B cell (primary cell): ENCODE data around the gene PRRG2. TPM values are rescaled to one million over a fixed set of nuclear protein-coding genes. Genes with fewer than 3 reads are reported as not detected.

Experiments
- ATAC-seq: fragments of 200-7000 bp; cut with Tn5 transposase; one replicate; pipeline ENCODE4 v1.10.0; 2021; ENCODE audit warnings: low read depth, mild to moderate bottlenecking, moderate number of reproducible peaks, moderate library complexity
- CTCF ChIA-PET: fragments of 350-600 bp; sonication (Branson Sonifier 250); formaldehyde crosslinking; loops from one replicate; lab custom pipeline; 2021; ENCODE audit warnings: antibody characterized with exemption, inconsistent platforms; lab: Charles Lee
- POLR2A ChIA-PET: fragments of 350-600 bp; sonication (Branson Sonifier 250); formaldehyde crosslinking; loops from one replicate; lab custom pipeline; 2021; ENCODE audit warnings: antibody characterized with exemption; lab: Charles Lee
- DNase-seq: peaks from one replicate; pipeline ENCODE4 v3.0.0; 2013
- H2AFZ ChIP-seq: 2 replicates; pipeline ENCODE4 v1.6.1; 2012; ENCODE audit warnings: mild to moderate bottlenecking, low read depth, low read length; ENCODE audit not compliant: insufficient read depth, poor library complexity, severe bottlenecking
- H3K27ac ChIP-seq, 2 donors: 1 replicate in 1 of 2; 2 replicates in 1 of 2; pipeline ENCODE4 v1.5.1; 2012 to 2013; ENCODE audit warnings: low read length in 2 of 2, mild to moderate bottlenecking in 2 of 2, moderate library complexity in 1 of 2
- H3K27me3 ChIP-seq, 4 experiments: fragments of 200-600 bp in 1 of 4; sonication (generic) in 1 of 4; replicated peaks in 1 of 4; 1 replicate in 2 of 4; 2 replicates in 2 of 4; pipeline versions ENCODE4 v1.6.1 to v1.7.0; 2013 to 2016; ENCODE audit warnings: low read length in 3 of 4, mild to moderate bottlenecking in 2 of 4, mixed read lengths in 1 of 4, moderate library complexity in 1 of 4; ENCODE audit not compliant: insufficient read depth in 4 of 4, control insufficient read depth in 3 of 4; ENCODE audit errors: control extremely low read depth in 1 of 4
- H3K36me3 ChIP-seq, 2 experiments: replicated peaks in 1 of 2; 1 replicate in 1 of 2; 2 replicates in 1 of 2; pipeline versions ENCODE4 v1.6.1 to v1.7.1; 2013; ENCODE audit warnings: low read length in 1 of 2; ENCODE audit not compliant: insufficient read depth in 2 of 2, control insufficient read depth in 1 of 2; ENCODE audit errors: control extremely low read depth in 1 of 2, extremely low read depth in 1 of 2
- H3K4me1 ChIP-seq, 2 donors: fragments of 200-600 bp in 1 of 2; sonication (generic) in 1 of 2; 1 replicate in 1 of 2; 2 replicates in 1 of 2; pipeline versions ENCODE4 v1.5.1 to v1.6.1; 2013 to 2017; ENCODE audit warnings: low read length in 2 of 2; ENCODE audit not compliant: control insufficient read depth in 2 of 2, insufficient read depth in 2 of 2
- H3K4me2 ChIP-seq: replicated peaks from 2 replicates; pipeline ENCODE3; 2012; ENCODE audit warnings: mild to moderate bottlenecking, low read depth, low read length; ENCODE audit not compliant: poor library complexity, severe bottlenecking
- H3K4me3 ChIP-seq, 5 experiments: fragments of 200-600 bp in 1 of 5; sonication (generic) in 1 of 5; 1 replicate in 3 of 5; 2 replicates in 2 of 5; pipeline versions ENCODE4 v1.5.1 to v1.7.0; 2011 to 2016; ENCODE audit warnings: low read length in 4 of 5, mild to moderate bottlenecking in 4 of 5, low read depth in 2 of 5, control low read depth in 1 of 5, moderate library complexity in 1 of 5; ENCODE audit not compliant: insufficient read depth in 1 of 5; ENCODE audit errors: control extremely low read depth in 1 of 5, extremely low read depth in 1 of 5
- H3K79me2 ChIP-seq: fragments of 200-600 bp; sonication (generic); one replicate; pipeline ENCODE4 v1.6.0; 2016; ENCODE audit warnings: low read length; ENCODE audit not compliant: control insufficient read depth, insufficient read depth
- H3K9ac ChIP-seq: fragments of 200-600 bp; sonication (generic); 2 replicates; pipeline ENCODE4 v1.6.1; 2017; ENCODE audit warnings: mild to moderate bottlenecking, low read length, moderate library complexity
- H3K9me3 ChIP-seq, 3 donors: one replicate each; pipeline versions ENCODE4 v1.6.1 to v1.7.1; 2013; ENCODE audit warnings: low read length in 2 of 3; ENCODE audit not compliant: control insufficient read depth in 2 of 3, insufficient read depth in 1 of 3; ENCODE audit errors: control extremely low read depth in 1 of 3
- H4K20me1 ChIP-seq: 2 replicates; pipeline ENCODE4 v1.6.0; 2012; ENCODE audit warnings: mild to moderate bottlenecking, low read length; ENCODE audit not compliant: insufficient read depth, control insufficient read depth, poor library complexity, severe bottlenecking
- H3K27ac Mint-ChIP-seq: one replicate; pipeline ENCODE4 v1.8.0; 2021; ENCODE audit warnings: mixed read lengths
- H3K27me3 Mint-ChIP-seq: one replicate; pipeline ENCODE4 v1.8.0; 2021; ENCODE audit warnings: mixed read lengths
- H3K4me1 Mint-ChIP-seq: one replicate; pipeline ENCODE4 v1.8.0; 2021; ENCODE audit warnings: mixed read lengths
- H3K4me3 Mint-ChIP-seq: one replicate; pipeline ENCODE4 v1.8.0; 2021; ENCODE audit warnings: mixed read lengths
- H3K9me3 Mint-ChIP-seq: one replicate; pipeline ENCODE4 v1.8.0; 2022; ENCODE audit warnings: mixed read lengths; ENCODE audit not compliant: insufficient read depth
- EZH2 ChIP-seq: IDR thresholded peaks from 2 replicates; pipeline ENCODE4 v1.6.1; 2012; ENCODE audit warnings: borderline replicate concordance, low read depth, mild to moderate bottlenecking, moderate library complexity, low read length; ENCODE audit not compliant: insufficient read depth, poor library complexity, severe bottlenecking
- WGBS: methylation state at CpG from one replicate; pipeline ENCODE4 v1.1.5; 2013; ENCODE audit warnings: missing lambda C conversion rate; ENCODE audit not compliant: insufficient coverage; 5-methylcytosine and 5-hydroxymethylcytosine counted together
- intact Hi-C: fragments of 100-400 bp; cut with micrococcal nuclease; formaldehyde crosslinking; loops from one replicate; pipeline ENCODE4 v1.10.0; 2022
- polyA plus RNA-seq: library from polyadenylated mRNA; depleted of rRNA; stranded (reverse); fragments of >200 nt; gene quantifications from 2 replicates; pipeline ENCODE4 v1.2.3, GENCODE V29; 2012
- total RNA-seq, 2 donors: library from RNA; stranded (reverse); fragments of 120-200 nt in 1 of 2; gene quantifications; 1 replicate in 1 of 2; 2 replicates in 1 of 2; pipeline versions ENCODE4 v1.2.3 to v1.2.4, GENCODE V29; 2013 to 2022
- TF ChIP-seq, protein P1 (sequence below): fragments of 200-600 bp; IDR thresholded peaks from one replicate; pipeline ENCODE4 v1.8.0; 2022; ENCODE audit warnings: antibody characterized with exemption, mild to moderate bottlenecking

Gene PRRG2
- total and polyA plus RNA-seq, 2 donors (not counting 1 experiment from before 2014, with no cell fraction given) = 1.1 to 4.4 TPM

DNA sequence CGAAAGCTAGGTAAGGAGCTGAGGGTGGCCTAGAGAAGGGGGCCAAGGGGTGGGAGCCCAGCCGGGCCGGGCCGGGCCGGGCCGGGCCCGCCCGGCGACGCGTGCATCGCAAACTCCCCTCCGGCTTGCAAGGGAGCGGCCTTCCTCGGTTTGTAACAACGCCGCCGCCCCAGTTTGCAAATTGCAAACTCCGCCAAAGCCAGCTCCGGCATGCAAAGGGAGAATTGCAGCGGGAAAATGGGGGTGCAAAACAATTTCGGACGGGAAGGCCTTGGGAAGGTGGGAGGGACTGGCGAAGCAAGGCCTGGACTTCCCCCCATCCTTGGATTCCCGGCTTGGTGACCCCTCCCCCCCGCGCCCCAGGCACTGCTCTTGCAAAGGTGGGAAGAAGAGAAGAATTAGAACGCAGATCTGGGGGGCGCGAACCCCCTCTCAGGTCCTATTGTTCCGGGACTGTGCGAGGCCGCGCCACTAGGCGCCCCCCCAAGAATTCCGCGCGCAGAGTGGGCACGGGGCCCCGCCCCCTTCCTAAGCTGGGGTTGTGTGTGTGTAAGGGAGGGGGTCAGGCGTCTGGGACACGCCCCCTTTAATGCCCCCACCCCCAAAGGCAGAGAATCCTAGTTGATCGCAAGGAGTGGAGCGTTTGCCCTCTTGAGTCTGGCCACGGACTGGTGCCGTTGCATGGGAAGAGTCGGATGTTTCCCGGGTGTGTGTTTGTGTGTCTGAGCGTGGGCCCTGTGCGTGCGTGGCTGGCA is 10.8 kb downstream of the PRRG2 start:
- H3K4me2 ChIP-seq = peak overlapping the region; percentile 89
- ATAC-seq (no peak), DNase-seq (peak; percentile 70)
- peak overlapping the region; percentile 60 for H2AFZ ChIP-seq
- H3K27ac ChIP-seq = peak overlapping the region; percentile 18 to 50
- H3K27me3 Mint-ChIP-seq = no peaks in the 10 kb centered on the region
- H3K27me3 ChIP-seq = no peaks in the 10 kb centered on the region
- CTCF ChIA-PET = interaction anchor here (3.2 kb wide), 1 partner anchor 11 kb away, joined by 15 read pairs; the partner anchor contains the start of genes NOSIP and PRRG2
- intact Hi-C loops = loop anchor here (2.0 to 5.0 kb wide), 2 partner anchors 285 to 1335 kb away; partner anchors contain the start of genes AKT1S1, CARD8 and TBC1D17
- H3K4me3 ChIP-seq = peak overlapping the region; percentile 69 to 85 (median 74)
- TF ChIP-seq, protein P1, sequence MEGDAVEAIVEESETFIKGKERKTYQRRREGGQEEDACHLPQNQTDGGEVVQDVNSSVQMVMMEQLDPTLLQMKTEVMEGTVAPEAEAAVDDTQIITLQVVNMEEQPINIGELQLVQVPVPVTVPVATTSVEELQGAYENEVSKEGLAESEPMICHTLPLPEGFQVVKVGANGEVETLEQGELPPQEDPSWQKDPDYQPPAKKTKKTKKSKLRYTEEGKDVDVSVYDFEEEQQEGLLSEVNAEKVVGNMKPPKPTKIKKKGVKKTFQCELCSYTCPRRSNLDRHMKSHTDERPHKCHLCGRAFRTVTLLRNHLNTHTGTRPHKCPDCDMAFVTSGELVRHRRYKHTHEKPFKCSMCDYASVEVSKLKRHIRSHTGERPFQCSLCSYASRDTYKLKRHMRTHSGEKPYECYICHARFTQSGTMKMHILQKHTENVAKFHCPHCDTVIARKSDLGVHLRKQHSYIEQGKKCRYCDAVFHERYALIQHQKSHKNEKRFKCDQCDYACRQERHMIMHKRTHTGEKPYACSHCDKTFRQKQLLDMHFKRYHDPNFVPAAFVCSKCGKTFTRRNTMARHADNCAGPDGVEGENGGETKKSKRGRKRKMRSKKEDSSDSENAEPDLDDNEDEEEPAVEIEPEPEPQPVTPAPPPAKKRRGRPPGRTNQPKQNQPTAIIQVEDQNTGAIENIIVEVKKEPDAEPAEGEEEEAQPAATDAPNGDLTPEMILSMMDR = no peak
- no peak for TF ChIP-seq EZH2
- peaks cover 16 to 26% of the 10 kb centered on the region in 2 donors for H3K4me1 ChIP-seq
- H4K20me1 ChIP-seq = peaks cover 53% of the 10 kb centered on the region
- peaks cover 53% of the 10 kb centered on the region for H3K79me2 ChIP-seq
- peaks cover 0 to 21% of the 10 kb centered on the region in 2 experiments for H3K36me3 ChIP-seq
- no peaks in the 10 kb centered on the region for H3K9me3 ChIP-seq
- WGBS = 0% methylated on average over 36 of the region's 51 CpGs
- POLR2A ChIA-PET = interaction anchor here (0.8 to 3.7 kb wide), 3 partner anchors 11 to 73 kb away, joined by 6 to 26 read pairs (median 7); partner anchors contain the start of genes NOSIP, PRRG2 and RRAS
- H3K9ac ChIP-seq = peak overlapping the region; percentile 82
- no peaks in the 10 kb centered on the region for H3K9me3 Mint-ChIP-seq
- peak overlapping the region; percentile 84 for H3K4me3 Mint-ChIP-seq
- peaks cover 27% of the 10 kb centered on the region for H3K4me1 Mint-ChIP-seq
- H3K27ac Mint-ChIP-seq = peak overlapping the region; percentile 86
